GM12892 (cell line): ENCODE measurements around the gene CPHXL2.

Source experiments
- POLR2A ChIP-seq: IDR thresholded peaks from 2 replicates; pipeline ENCODE4 v1.6.1; 2011; ENCODE audit warnings: low read depth, low read length, control low read depth
- TAF1 ChIP-seq: IDR thresholded peaks from 2 replicates; pipeline ENCODE4 v1.6.1; 2011; ENCODE audit warnings: low read depth, mild to moderate bottlenecking, control low read depth, low read length, borderline replicate concordance

DNA sequence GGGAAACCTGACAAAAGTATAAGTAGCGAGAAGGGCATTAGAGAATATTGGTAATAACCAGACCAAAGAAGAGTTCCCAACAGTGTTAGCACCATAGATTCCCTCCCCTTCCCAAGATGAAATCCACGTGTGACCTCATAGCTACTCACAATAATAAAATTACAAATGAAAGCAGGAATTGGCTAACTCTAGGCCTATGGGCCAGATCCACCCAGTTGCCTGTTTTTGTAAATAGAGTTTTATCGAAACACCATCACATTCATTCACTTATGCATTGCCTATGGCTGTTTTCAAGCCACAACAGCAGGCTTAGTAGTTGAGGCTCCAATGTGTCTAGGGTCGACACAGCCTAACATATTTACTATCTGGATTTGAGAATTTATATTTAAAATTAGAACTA lies 41.6 kb upstream of the CPHXL2 start:
- no peak for TF ChIP-seq POLR2A
- no peak for TF ChIP-seq TAF1
